Neural progenitor cell (in vitro differentiated cells): ENCODE results near the gene BCL2L13. TPM values are rescaled to one million over a fixed set of nuclear protein-coding genes. Genes with fewer than 3 reads are reported as not detected.

Source experiments
- DNase-seq: peaks from one replicate; pipeline ENCODE4 v3.0.0-alpha.2; 2016; ENCODE audit warnings: low spot score
- H2AFZ ChIP-seq: fragments of 200-600 bp; sonication (generic); replicated peaks from 2 replicates; pipeline ENCODE4 v1.6.1; 2016; ENCODE audit warnings: antibody characterized with exemption
- H3F3A ChIP-seq: fragments of 200-600 bp; sonication (generic); 2 replicates; pipeline ENCODE4 v1.6.1; 2016; ENCODE audit warnings: antibody characterized with exemption, low read depth
- H3K27ac ChIP-seq: fragments of 200-600 bp; sonication (generic); 2 replicates; pipeline ENCODE4 v1.5.1; 2016; ENCODE audit warnings: mild to moderate bottlenecking
- H3K27me3 ChIP-seq: fragments of 200-600 bp; sonication (generic); 2 replicates; pipeline ENCODE4 v1.6.1; 2016; ENCODE audit warnings: mild to moderate bottlenecking, moderate library complexity
- H3K36me3 ChIP-seq: fragments of 200-600 bp; sonication (generic); 2 replicates; pipeline ENCODE4 v1.5.1; 2016
- H3K4me1 ChIP-seq: fragments of 200-600 bp; sonication (generic); 2 replicates; pipeline ENCODE4 v1.6.1; 2016; ENCODE audit warnings: mixed run types
- H3K4me2 ChIP-seq: fragments of 200-600 bp; sonication (generic); 2 replicates; pipeline ENCODE4 v1.6.1; 2016
- H3K4me3 ChIP-seq: fragments of 200-600 bp; sonication (generic); 2 replicates; pipeline ENCODE4 v1.5.1; 2016
- H3K79me2 ChIP-seq: fragments of 200-600 bp; sonication (generic); 2 replicates; pipeline ENCODE4 v1.6.1; 2016; ENCODE audit warnings: low read depth
- H3K9ac ChIP-seq: fragments of 200-600 bp; sonication (generic); 2 replicates; pipeline ENCODE4 v1.6.1; 2016
- H3K9me3 ChIP-seq: fragments of 200-600 bp; sonication (generic); 2 replicates; pipeline ENCODE4 v1.5.1; 2016; ENCODE audit warnings: low read depth
- H4K20me1 ChIP-seq: fragments of 200-600 bp; sonication (generic); 2 replicates; pipeline ENCODE4 v1.6.1; 2016; ENCODE audit warnings: low read depth
- H3K27ac Mint-ChIP-seq: 3 replicates; pipeline ENCODE4 v1.8.0; 2021; ENCODE audit warnings: mixed read lengths
- H3K27me3 Mint-ChIP-seq: 2 replicates; pipeline ENCODE4 v1.8.0; 2022; ENCODE audit warnings: low read depth, mild to moderate bottlenecking, inconsistent platforms, moderate library complexity, mixed read lengths; ENCODE audit not compliant: insufficient read depth
- H3K36me3 Mint-ChIP-seq: 3 replicates; pipeline ENCODE4 v1.8.0; 2021; ENCODE audit warnings: mixed read lengths
- H3K4me1 Mint-ChIP-seq: 3 replicates; pipeline ENCODE4 v1.8.0; 2021; ENCODE audit warnings: mixed read lengths
- H3K4me3 Mint-ChIP-seq: 3 replicates; pipeline ENCODE4 v1.8.0; 2021; ENCODE audit warnings: mild to moderate bottlenecking, moderate library complexity, mixed read lengths
- H3K9me3 Mint-ChIP-seq: 3 replicates; pipeline ENCODE4 v1.8.0; 2020; ENCODE audit warnings: mixed read lengths
- EZH2 ChIP-seq: fragments of 200-600 bp; sonication (generic); IDR thresholded peaks from 2 replicates; pipeline ENCODE4 v1.6.1; 2017; ENCODE audit warnings: antibody characterized with exemption, mild to moderate bottlenecking, moderate library complexity
- EZH2phosphoT487 ChIP-seq: fragments of 200-600 bp; sonication (generic); IDR thresholded peaks from 2 replicates; pipeline ENCODE4 v1.6.1; 2017; ENCODE audit warnings: antibody characterized with exemption
- total RNA-seq: library from RNA; depleted of rRNA; stranded (reverse); fragments of >200 nt; gene quantifications from 2 replicates; pipeline ENCODE4 v1.2.3, GENCODE V29; 2015; ENCODE audit warnings: low replicate concordance
- TF ChIP-seq, protein P1 (sequence below): fragments of 200-600 bp; sonication (generic); IDR thresholded peaks from 2 replicates; pipeline ENCODE4 v1.5.1; 2017; ENCODE audit warnings: antibody characterized with exemption, mild to moderate bottlenecking

BCL2L13 gene
- total RNA-seq, 1 donor from 2014 or later = 47.7 TPM

DNA sequence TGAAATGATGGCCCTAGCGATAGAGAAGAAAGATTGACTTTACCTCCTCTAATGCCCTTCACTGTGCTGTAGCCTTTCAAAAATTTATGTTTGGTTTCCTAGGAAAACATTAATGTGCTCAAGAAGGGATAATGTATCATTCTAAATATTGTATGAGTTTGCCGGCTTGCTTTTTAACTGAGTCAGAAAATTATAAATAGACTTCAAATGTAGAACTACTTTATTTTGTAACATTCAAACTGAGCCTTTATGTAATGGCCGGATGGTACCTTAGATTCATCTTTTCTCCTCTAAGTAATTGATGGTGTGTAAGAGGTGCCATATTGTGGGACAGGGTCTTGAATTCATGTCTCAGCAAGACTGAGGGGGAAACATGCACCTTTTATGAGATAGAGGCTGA, 78.0 kb downstream of the BCL2L13 start:
- no peaks in the 10 kb centered on the region for H3F3A ChIP-seq
- Mint-ChIP-seq H3K4me3 (no peak overlapping the region), H3K9me3 (no peaks in the 10 kb centered on the region), H3K27ac (no peak overlapping the region), H3K36me3 (peaks cover 3% of the 10 kb centered on the region), H3K27me3 (no peaks in the 10 kb centered on the region), H3K4me1 (no peaks in the 10 kb centered on the region)
- DNase-seq = no peak
- H2AFZ ChIP-seq = no peak overlapping the region
- H3K79me2 ChIP-seq = no peaks in the 10 kb centered on the region
- TF ChIP-seq EZH2phosphoT487 (no peak), EZH2 (no peak)
- TF ChIP-seq, protein P1, sequence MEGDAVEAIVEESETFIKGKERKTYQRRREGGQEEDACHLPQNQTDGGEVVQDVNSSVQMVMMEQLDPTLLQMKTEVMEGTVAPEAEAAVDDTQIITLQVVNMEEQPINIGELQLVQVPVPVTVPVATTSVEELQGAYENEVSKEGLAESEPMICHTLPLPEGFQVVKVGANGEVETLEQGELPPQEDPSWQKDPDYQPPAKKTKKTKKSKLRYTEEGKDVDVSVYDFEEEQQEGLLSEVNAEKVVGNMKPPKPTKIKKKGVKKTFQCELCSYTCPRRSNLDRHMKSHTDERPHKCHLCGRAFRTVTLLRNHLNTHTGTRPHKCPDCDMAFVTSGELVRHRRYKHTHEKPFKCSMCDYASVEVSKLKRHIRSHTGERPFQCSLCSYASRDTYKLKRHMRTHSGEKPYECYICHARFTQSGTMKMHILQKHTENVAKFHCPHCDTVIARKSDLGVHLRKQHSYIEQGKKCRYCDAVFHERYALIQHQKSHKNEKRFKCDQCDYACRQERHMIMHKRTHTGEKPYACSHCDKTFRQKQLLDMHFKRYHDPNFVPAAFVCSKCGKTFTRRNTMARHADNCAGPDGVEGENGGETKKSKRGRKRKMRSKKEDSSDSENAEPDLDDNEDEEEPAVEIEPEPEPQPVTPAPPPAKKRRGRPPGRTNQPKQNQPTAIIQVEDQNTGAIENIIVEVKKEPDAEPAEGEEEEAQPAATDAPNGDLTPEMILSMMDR = no peak
- no peaks in the 10 kb centered on the region for H3K36me3 ChIP-seq
- H3K4me3 ChIP-seq = no peak overlapping the region
- no peaks in the 10 kb centered on the region for H3K9me3 ChIP-seq
- no peaks in the 10 kb centered on the region for H3K4me1 ChIP-seq
- H3K27ac ChIP-seq = no peak overlapping the region
- H3K4me2 ChIP-seq = no peak overlapping the region
- no peak overlapping the region for H3K9ac ChIP-seq
- H4K20me1 ChIP-seq = no peaks in the 10 kb centered on the region
- H3K27me3 ChIP-seq = no peaks in the 10 kb centered on the region

DNA sequence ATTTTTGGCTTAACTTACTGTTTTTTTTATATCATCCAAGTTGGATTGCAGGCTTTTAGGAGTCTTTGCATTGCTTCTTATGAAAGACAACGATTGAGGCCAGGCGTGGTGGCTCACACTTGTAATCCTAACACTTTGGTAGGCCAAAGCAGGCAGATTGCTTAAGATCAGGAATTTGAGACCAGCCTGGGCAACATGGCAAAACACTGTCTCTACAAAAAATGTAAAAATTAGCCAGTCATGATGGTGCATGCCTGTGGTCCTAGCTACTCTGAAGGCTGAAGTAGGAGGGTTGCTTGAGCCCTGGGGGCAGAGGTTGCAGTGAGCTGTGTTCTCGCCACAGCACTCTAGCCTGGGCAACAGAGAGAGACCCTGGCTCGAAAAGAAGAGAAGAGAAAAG, 79.2 kb downstream of the BCL2L13 start:
- H2AFZ ChIP-seq = no peak overlapping the region
- no peak overlapping the region for H3K27ac ChIP-seq
- Mint-ChIP-seq H3K27me3 (no peaks in the 10 kb centered on the region), H3K4me1 (no peaks in the 10 kb centered on the region), H3K36me3 (no peaks in the 10 kb centered on the region), H3K27ac (no peak overlapping the region), H3K4me3 (no peak overlapping the region), H3K9me3 (no peaks in the 10 kb centered on the region)
- no peaks in the 10 kb centered on the region for H3K36me3 ChIP-seq
- H3K27me3 ChIP-seq = no peaks in the 10 kb centered on the region
- no peak overlapping the region for H3K4me2 ChIP-seq
- H3K9ac ChIP-seq = no peak overlapping the region
- TF ChIP-seq EZH2 (no peak), EZH2phosphoT487 (no peak)
- TF ChIP-seq, protein P1 = no peak
- H4K20me1 ChIP-seq = no peaks in the 10 kb centered on the region
- no peaks in the 10 kb centered on the region for H3K9me3 ChIP-seq
- no peak for DNase-seq
- H3K79me2 ChIP-seq = no peaks in the 10 kb centered on the region
- no peak overlapping the region for H3K4me3 ChIP-seq
- no peaks in the 10 kb centered on the region for H3F3A ChIP-seq
- no peaks in the 10 kb centered on the region for H3K4me1 ChIP-seq

DNA sequence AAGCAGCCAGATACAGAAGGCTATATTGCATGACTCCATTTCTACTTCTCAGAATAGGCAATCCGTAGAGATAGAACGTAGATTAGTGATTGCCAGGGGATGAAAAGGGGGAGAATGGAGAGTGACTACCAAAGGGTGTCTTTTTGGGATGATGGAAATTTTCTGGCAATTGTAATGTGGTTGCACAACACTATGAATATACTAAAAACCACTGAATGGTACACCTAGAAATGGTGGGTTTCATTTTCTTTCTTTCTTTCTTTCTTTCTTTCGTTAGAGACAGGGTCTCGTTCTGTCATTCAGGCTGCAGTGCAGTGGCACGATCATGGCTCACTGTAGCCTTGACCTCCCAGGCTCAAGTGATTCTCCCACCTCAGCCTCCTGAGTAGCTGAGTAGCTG, 81.4 kb downstream of the BCL2L13 start:
- Mint-ChIP-seq H3K27ac (no peak overlapping the region), H3K36me3 (no peaks in the 10 kb centered on the region), H3K27me3 (no peaks in the 10 kb centered on the region), H3K9me3 (no peaks in the 10 kb centered on the region), H3K4me3 (no peak overlapping the region), H3K4me1 (no peaks in the 10 kb centered on the region)
- H2AFZ ChIP-seq = no peak overlapping the region
- H3K27me3 ChIP-seq = no peaks in the 10 kb centered on the region
- no peaks in the 10 kb centered on the region for H4K20me1 ChIP-seq
- H3K9ac ChIP-seq = no peak overlapping the region
- no peaks in the 10 kb centered on the region for H3K79me2 ChIP-seq
- TF ChIP-seq, protein P1 = no peak
- no peak for TF ChIP-seq EZH2
- no peak for TF ChIP-seq EZH2phosphoT487
- no peak overlapping the region for H3K4me2 ChIP-seq
- no peaks in the 10 kb centered on the region for H3K36me3 ChIP-seq
- H3K27ac ChIP-seq = no peak overlapping the region
- H3K9me3 ChIP-seq = no peaks in the 10 kb centered on the region
- no peaks in the 10 kb centered on the region for H3F3A ChIP-seq
- no peak for DNase-seq
- no peaks in the 10 kb centered on the region for H3K4me1 ChIP-seq
- H3K4me3 ChIP-seq = no peak overlapping the region
